ENCODE measurements around the gene ESPNL.
"Not testable (repeated sequence)": the region's sequence is repeated elsewhere in the genome, so short reads cannot be mapped to it uniquely, and the experiment has no call there.

ESPNL gene

DNA sequence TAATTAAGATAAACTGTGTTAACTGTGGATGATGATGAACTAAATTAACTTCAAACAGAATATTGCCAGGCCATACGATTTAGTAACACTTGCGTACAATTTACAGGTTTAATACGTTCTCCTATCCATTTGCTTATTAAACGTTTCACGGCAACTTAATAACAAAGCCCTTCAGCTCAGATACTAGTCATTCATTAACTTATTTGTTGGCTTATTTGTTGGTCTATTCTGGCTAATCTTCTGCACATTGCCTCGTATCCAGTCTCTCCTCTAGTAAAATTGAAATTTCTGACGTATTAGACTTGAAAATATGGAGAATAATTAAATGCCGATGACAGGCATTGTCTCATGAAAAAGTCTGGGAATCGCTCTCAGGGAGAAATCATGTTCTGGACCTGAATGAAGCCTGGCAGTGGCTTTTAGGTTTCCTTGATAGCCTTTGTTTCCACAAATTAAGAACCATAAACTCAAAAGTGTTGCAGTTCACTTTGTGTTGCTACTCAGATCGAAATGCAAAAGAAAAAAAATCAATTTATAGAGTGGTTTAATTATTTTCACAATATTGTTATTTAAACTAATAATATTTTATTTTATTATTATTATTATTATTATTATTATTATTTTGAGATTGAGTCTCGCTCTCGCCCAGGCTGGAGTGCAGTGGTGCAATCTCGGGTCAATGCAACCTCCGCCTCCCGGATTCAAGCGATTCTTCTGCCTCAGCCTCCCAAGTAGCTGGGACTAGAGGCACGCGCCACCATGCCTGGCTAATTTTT lies 34.9 kb upstream of the ESPNL start:
- H3K9me3 Mint-ChIP-seq = peaks cover 14% of the 10 kb centered on the region
- H3K36me3 Mint-ChIP-seq = peaks cover 52% of the 10 kb centered on the region
- no peak overlapping the region for H3K4me3 Mint-ChIP-seq
- no peaks in the 10 kb centered on the region for H3K27me3 Mint-ChIP-seq
- no peak overlapping the region for H3K27ac Mint-ChIP-seq
- CTCF ChIA-PET = no interaction called here
- DNase-seq = no peak
- peaks cover 71% of the 10 kb centered on the region for H3K4me1 Mint-ChIP-seq

DNA sequence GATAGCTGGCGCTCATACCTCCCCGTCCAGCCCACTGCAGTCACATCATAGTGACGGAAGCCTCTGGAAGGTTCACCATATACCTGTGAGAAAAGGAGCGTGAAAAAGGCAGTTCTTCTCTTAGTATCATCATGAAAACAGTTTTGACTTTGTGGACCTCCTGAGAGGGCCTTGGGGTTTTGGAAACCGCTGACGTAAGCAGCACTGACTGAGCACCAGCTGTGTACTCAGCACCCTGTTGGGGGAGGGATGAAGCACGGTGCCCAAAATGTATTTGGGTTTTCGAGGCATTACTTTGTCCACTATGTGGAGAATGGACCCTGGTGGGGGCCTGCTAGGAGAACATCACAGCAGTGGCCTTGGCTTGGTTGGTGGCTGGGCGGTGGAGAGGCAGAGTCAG lies 33.9 kb upstream of the ESPNL start:
- Mint-ChIP-seq H3K27me3 (no peaks in the 10 kb centered on the region), H3K4me1 (peaks cover 70% of the 10 kb centered on the region), H3K9me3 (peaks cover 14% of the 10 kb centered on the region), H3K36me3 (peaks cover 52% of the 10 kb centered on the region), H3K27ac (no peak overlapping the region), H3K4me3 (no peak overlapping the region)
- CTCF ChIA-PET = no interaction called here
- DNase-seq = no peak

DNA sequence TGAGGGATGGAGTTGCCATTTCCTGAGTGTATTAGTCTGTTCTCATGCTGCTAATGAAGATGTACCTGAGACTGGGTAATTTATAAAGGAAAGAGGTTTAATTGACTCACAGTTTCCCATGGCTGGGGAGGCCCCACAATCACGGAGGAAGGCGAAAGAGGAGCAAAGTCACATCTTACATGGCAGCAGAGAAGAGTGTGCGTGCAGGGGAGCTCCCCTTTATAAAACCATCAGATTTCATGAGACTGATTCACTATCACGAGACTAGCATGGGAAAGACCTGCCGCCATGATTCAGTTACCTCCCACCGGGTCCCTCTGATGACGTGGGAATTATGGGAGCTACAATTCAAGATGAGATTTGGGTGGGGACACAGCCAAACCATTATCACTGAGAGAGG lies 33.4 kb upstream of the ESPNL start:
- H3K4me3 Mint-ChIP-seq, CTCF ChIA-PET, DNase-seq, H3K27me3 Mint-ChIP-seq, H3K27ac Mint-ChIP-seq: not testable (repeated sequence)
- peaks cover 55% of the 10 kb centered on the region for H3K36me3 Mint-ChIP-seq
- peaks cover 14% of the 10 kb centered on the region for H3K9me3 Mint-ChIP-seq
- H3K4me1 Mint-ChIP-seq = peaks cover 67% of the 10 kb centered on the region

DNA sequence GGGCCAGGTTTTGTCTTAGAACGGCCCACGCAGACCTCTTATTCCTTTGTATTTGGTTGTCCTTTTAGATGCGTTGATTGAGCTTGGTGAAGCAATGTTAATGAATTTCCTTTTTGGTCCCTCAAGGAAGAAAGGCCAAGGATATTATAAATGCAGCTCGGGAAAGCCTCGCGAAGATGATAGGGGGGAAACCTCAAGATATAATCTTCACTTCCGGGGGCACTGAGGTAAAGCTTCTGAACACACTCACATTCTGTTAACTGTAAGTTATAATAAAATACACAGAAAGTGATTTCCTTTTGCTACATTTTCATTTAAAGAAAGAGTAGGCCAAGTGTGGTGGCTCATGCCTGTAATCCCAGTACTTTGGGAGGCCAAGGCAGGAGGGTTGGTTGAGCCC lies 32.2 kb upstream of the ESPNL start:
- CTCF ChIA-PET = no interaction called here
- H3K27ac Mint-ChIP-seq = no peak overlapping the region
- peaks cover 59% of the 10 kb centered on the region for H3K4me1 Mint-ChIP-seq
- H3K4me3 Mint-ChIP-seq = no peak overlapping the region
- H3K36me3 Mint-ChIP-seq = peaks cover 65% of the 10 kb centered on the region
- no peaks in the 10 kb centered on the region for H3K27me3 Mint-ChIP-seq
- peaks cover 23% of the 10 kb centered on the region for H3K9me3 Mint-ChIP-seq
- DNase-seq = no peak

DNA sequence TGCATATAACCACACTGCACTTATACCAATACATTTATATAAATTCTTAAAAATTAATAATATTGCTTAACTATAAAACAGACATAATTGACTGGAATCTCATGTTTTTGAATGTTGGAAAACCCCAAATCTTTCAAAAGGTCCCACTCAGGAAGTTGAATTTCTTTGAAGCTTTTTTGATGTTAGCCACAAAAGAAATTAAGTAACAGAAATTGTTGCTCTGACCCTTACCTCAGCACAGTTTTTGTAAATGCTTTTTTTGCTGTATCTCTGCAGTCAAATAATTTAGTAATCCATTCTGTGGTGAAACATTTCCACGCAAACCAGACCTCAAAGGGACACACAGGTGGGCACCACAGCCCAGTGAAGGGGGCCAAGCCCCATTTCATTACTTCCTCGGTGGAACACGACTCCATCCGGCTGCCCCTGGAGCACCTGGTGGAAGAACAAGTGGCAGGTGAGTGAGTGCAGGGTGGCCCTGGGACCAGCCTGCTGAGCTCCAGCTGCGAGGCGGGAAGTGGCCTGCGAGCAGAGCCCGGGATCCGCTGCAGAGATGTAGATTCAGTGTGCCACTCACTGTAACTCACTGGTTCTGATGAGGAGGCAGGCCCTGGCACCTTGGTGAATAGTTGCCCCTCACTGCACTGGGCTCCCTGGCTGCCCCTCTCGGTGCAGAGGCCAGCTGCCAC lies 31.0 kb upstream of the ESPNL start:
- CTCF ChIA-PET = interaction anchor here (0.7 to 1.3 kb wide), 2 partner anchors 8 to 37 kb away, joined by 3 to 4 read pairs; partner anchors contain the start of gene SCLY
- H3K9me3 Mint-ChIP-seq = peaks cover 26% of the 10 kb centered on the region
- peak overlapping the region; percentile 40 for H3K4me3 Mint-ChIP-seq
- H3K4me1 Mint-ChIP-seq = peaks cover 47% of the 10 kb centered on the region
- no peak for DNase-seq
- peaks cover 74% of the 10 kb centered on the region for H3K36me3 Mint-ChIP-seq
- peak overlapping the region; percentile 86 for H3K27ac Mint-ChIP-seq
- no peaks in the 10 kb centered on the region for H3K27me3 Mint-ChIP-seq

DNA sequence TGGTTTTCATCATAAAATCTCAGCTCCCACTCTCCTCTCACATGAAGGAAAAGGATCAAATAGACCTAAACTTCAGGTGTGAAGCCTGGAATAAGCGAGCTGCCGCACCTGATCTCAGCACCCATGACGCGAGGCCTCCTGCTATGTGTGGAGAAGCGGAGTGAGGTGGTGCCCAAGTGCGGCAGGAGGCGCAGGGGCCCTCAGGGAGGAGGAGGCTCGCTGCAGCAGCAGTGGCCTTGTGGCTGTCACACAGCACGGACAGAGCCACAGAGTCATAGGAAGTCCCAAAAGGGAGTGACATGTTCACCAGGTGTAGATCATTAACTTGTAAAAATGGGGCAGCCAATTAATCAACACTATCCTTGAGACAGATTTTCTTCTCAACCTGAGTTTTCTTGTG lies 30.3 kb upstream of the ESPNL start:
- H3K4me3 Mint-ChIP-seq = no peak overlapping the region
- no peaks in the 10 kb centered on the region for H3K27me3 Mint-ChIP-seq
- H3K4me1 Mint-ChIP-seq = peaks cover 45% of the 10 kb centered on the region
- CTCF ChIA-PET = no interaction called here
- H3K36me3 Mint-ChIP-seq = peaks cover 77% of the 10 kb centered on the region
- peaks cover 26% of the 10 kb centered on the region for H3K9me3 Mint-ChIP-seq
- H3K27ac Mint-ChIP-seq = peak overlapping the region; percentile 45
- no peak for DNase-seq

DNA sequence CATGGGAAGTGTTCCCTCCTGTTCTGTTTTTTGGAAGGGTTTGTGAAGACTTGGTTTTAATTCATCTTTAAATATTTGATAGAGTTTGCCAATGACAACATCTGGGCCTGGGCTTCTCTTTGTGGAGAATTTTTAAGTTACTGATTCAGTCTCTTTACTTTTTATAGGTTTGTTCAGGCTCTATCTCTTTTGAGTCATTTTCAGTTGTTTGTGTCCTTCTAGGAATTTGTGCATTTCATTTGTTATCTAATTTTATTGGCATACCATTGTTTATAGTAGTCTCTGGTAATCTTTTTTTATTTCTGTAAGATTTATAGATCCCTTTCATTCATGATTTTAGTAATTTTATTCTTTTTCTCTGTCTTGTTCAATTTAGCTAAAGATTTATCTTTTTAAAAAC lies 24.7 kb upstream of the ESPNL start:
- H3K27me3 Mint-ChIP-seq = no peaks in the 10 kb centered on the region
- CTCF ChIA-PET = no interaction called here
- no peak overlapping the region for H3K4me3 Mint-ChIP-seq
- no peak overlapping the region for H3K27ac Mint-ChIP-seq
- peaks cover 52% of the 10 kb centered on the region for H3K36me3 Mint-ChIP-seq
- peaks cover 5% of the 10 kb centered on the region for H3K4me1 Mint-ChIP-seq
- peaks cover 12% of the 10 kb centered on the region for H3K9me3 Mint-ChIP-seq
- DNase-seq = no peak

DNA sequence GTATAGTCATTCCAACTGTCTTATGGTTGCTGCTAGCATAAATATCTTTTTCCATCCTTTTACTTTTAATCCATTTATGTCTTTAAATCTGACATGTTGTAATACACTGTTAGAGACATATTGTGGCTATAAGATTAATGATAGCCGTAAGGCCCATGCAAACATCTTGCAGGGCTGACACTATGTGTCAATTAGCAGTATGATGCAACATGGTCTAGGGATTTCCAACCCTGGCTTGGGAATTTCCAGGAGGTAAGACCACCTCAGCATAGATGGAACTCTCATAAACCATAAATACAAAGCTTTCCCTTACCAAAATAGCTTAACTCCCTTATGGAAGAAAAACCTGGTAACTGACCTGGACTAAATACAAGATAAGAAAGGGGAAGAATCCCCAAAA lies 22.8 kb upstream of the ESPNL start:
- CTCF ChIA-PET = no interaction called here
- Mint-ChIP-seq H3K9me3 (peaks cover 8% of the 10 kb centered on the region), H3K36me3 (peaks cover 56% of the 10 kb centered on the region), H3K27ac (no peak overlapping the region), H3K4me3 (no peak overlapping the region), H3K4me1 (peaks cover 2% of the 10 kb centered on the region), H3K27me3 (no peaks in the 10 kb centered on the region)
- DNase-seq = no peak

DNA sequence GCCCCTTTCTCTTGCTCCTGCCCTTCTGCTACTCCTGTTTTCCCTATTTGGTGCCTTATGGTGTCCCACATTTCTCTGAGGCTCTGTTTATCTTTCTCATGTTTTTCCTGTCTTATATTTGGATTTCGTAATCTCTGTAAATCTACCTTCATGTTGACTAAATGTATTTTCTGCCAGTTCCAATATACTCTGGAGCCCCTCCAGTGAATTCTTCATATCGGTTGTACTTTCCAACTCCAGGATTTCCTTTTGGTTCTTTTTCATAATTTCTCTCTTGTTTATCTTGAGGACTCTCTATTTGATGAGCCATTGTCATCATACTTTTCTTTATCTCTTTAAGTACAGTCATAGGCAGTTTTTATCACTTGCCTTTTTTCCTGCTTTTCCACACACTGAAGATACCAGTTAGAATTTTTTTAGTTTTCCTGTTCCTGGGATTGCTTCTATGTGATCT lies 20.2 kb upstream of the ESPNL start:
- H3K9me3 Mint-ChIP-seq = no peaks in the 10 kb centered on the region
- no peaks in the 10 kb centered on the region for H3K27me3 Mint-ChIP-seq
- no peaks in the 10 kb centered on the region for H3K4me1 Mint-ChIP-seq
- no peak for DNase-seq
- CTCF ChIA-PET = no interaction called here
- H3K4me3 Mint-ChIP-seq = no peak overlapping the region
- no peak overlapping the region for H3K27ac Mint-ChIP-seq
- H3K36me3 Mint-ChIP-seq = peaks cover 50% of the 10 kb centered on the region

DNA sequence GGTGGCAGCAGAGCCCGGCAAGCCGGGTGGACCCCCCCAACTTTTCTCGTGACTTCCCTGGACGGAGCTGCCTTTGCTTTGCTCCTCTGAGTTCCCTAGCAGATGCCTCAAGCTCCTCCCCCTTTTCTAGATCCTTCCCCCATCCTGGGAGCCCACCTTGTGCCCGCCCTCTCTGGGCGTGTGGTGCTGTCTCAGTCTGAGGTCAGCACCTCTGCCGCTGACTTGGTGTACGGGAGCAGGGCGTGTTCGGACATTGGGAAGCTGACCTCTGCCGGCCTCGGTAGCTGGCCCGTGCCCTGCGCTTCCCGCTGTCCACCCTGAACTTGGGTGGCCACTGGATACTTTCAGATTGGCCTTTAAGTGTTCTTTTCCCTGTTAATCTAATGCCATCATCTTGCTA lies 19.6 kb upstream of the ESPNL start:
- CTCF ChIA-PET = no interaction called here
- Mint-ChIP-seq H3K27me3 (no peaks in the 10 kb centered on the region), H3K36me3 (peaks cover 47% of the 10 kb centered on the region), H3K4me3 (no peak overlapping the region), H3K27ac (no peak overlapping the region), H3K4me1 (no peaks in the 10 kb centered on the region), H3K9me3 (no peaks in the 10 kb centered on the region)
- no peak for DNase-seq

DNA sequence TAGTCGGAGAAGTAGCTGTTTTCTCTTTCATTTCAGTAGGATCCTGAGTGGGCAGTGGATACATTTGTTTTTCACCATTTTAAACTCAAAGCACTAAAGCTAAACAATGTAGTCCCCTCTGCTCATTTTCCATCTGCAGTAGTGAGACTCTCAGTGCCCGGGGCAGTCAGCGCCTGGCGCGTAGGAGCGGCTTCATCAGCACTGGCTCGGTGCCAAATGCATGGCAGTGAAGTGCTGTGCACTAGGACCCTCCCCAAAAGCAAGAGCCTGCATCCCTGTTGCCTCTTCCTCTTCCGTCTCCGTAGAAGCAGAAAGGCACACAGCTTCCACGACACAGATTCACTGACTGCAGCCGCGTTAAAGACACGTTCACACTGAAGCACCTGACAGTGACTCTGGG lies 19.0 kb upstream of the ESPNL start:
- DNase-seq = no peak
- no peak overlapping the region for H3K4me3 Mint-ChIP-seq
- CTCF ChIA-PET = no interaction called here
- no peaks in the 10 kb centered on the region for H3K27me3 Mint-ChIP-seq
- H3K27ac Mint-ChIP-seq = no peak overlapping the region
- peaks cover 48% of the 10 kb centered on the region for H3K36me3 Mint-ChIP-seq
- no peaks in the 10 kb centered on the region for H3K4me1 Mint-ChIP-seq
- no peaks in the 10 kb centered on the region for H3K9me3 Mint-ChIP-seq

DNA sequence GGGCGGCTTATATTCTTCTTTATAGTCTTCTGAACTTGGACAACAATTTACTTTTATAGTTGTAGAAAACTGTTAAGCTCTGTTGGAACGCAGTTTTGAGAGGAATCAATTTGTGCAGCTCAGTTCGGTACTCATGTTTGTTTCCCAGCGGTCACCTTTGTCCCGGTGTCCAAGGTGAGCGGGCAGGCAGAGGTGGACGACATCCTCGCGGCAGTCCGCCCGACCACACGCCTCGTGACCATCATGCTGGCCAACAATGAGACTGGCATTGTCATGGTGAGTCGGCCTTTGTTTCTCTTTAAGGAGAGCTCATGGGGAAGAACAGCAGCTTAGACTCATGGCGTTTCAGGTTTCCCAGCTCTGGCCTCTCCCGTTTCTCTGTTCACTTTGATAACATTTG lies 18.6 kb upstream of the ESPNL start:
- CTCF ChIA-PET = no interaction called here
- Mint-ChIP-seq H3K27me3 (no peaks in the 10 kb centered on the region), H3K27ac (no peak overlapping the region), H3K4me3 (no peak overlapping the region), H3K36me3 (peaks cover 47% of the 10 kb centered on the region), H3K4me1 (no peaks in the 10 kb centered on the region), H3K9me3 (no peaks in the 10 kb centered on the region)
- no peak for DNase-seq

DNA sequence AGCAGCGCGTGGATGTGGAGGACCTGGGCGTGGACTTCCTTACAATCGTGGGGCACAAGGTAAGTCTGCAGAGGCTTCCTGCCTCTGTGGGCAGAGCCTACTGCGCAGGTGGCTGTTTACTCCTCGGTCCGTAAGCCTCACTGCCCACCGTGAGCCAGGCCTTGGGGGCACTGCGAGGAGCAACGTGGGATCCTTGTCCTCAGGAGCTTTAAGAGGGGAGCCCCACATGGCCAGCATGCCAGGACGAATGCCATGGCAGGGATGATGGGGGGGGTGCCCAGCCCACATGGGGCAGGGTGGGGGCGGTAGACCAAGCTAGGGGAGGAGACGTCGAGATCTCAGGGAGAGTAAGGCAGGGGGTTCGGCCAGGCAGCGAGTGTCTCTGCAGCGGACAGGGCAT lies 18.0 kb upstream of the ESPNL start:
- peaks cover 45% of the 10 kb centered on the region for H3K36me3 Mint-ChIP-seq
- H3K9me3 Mint-ChIP-seq = no peaks in the 10 kb centered on the region
- no peak overlapping the region for H3K4me3 Mint-ChIP-seq
- H3K4me1 Mint-ChIP-seq = peaks cover 4% of the 10 kb centered on the region
- DNase-seq = no peak
- H3K27ac Mint-ChIP-seq = no peak overlapping the region
- CTCF ChIA-PET = no interaction called here
- H3K27me3 Mint-ChIP-seq = no peaks in the 10 kb centered on the region

DNA sequence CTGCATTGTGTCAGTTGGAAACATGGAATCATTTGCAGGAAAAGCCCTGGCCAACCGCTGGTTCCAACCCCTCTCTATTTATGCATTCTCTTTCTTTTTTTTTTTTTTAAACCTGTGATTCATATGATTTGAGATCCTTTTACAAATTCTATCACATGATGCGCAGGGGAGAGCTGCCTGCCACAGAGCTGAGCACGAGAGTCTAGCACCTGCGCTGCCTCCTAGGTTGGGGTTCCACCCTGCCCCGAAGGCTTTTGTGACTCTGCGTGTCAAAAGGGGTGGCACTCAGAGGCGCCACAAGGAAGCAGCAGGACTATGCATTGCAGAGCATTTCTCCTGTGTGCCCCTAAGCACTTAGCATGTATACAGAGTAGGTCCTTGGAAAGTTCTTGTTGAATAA lies 17.3 kb upstream of the ESPNL start:
- Mint-ChIP-seq H3K27me3 (no peaks in the 10 kb centered on the region), H3K36me3 (peaks cover 44% of the 10 kb centered on the region), H3K27ac (no peak overlapping the region), H3K9me3 (no peaks in the 10 kb centered on the region), H3K4me1 (peaks cover 8% of the 10 kb centered on the region), H3K4me3 (no peak overlapping the region)
- CTCF ChIA-PET = no interaction called here
- DNase-seq = no peak

DNA sequence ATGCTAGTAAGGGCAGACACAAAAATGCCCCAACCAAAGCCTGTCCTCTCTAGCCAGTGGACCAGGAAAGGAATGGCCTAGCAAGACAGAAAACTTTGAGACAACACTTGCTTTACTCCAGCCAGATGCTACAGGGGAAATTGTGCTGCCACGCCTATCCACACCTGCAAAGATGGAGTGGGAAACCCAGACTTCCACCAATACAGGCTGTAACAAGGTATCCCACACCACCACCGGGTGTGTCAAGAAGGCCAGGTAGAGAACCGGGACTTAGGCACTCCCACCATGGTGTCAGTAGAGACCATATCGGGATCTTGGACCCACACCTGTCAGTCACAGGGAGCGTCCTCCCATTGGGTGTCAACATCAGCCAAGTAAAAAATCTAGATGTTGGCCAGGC lies 16.2 kb upstream of the ESPNL start:
- CTCF ChIA-PET = no interaction called here
- H3K9me3 Mint-ChIP-seq = no peaks in the 10 kb centered on the region
- H3K27me3 Mint-ChIP-seq = no peaks in the 10 kb centered on the region
- DNase-seq = no peak
- H3K36me3 Mint-ChIP-seq = peaks cover 44% of the 10 kb centered on the region
- H3K27ac Mint-ChIP-seq = no peak overlapping the region
- peaks cover 8% of the 10 kb centered on the region for H3K4me1 Mint-ChIP-seq
- H3K4me3 Mint-ChIP-seq = no peak overlapping the region

Data from activated naive CD4-positive, alpha-beta T cell treated with anti-CD3 and anti-CD28 coated beads, Interleukin-2, amount 10 ng/mL, durations not matched to agents 7 days and 5 days (primary cell).